Stimulated activated CD4-positive, alpha-beta T cell treated with anti-CD3 and anti-CD28 coated beads, Interleukin-15, amount 100 ng/mL, for 48 hours (primary cell): ENCODE measurements around the gene ABTB1.

Experiments used
- DNase-seq, 2 donors: peaks; one replicate each; pipeline ENCODE4 v3.0.0-alpha.2; 2020; ENCODE audit warnings: low read depth in 2 of 2

ABTB1 gene

DNA sequence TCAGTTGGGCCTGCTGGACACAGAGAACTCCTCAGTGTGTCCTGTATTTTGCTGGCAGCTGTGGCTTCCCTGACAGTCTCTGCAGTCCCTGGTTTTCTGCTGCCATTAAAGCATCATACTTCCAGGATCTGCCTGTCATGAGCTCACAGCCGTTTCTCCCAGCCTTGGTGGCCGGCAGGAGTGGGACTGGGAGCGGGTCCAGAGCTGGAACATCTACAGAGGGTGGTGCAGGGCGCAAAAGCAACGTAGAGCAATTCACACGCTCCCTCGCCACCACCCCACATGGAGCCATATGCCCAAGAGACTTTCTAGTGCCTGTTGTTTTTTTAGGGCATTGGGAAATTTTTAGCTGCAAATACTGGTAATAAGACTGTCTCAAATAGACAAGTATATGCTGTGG lies 33.6 kb downstream of the ABTB1 start:
- DNase-seq = no peak

DNA sequence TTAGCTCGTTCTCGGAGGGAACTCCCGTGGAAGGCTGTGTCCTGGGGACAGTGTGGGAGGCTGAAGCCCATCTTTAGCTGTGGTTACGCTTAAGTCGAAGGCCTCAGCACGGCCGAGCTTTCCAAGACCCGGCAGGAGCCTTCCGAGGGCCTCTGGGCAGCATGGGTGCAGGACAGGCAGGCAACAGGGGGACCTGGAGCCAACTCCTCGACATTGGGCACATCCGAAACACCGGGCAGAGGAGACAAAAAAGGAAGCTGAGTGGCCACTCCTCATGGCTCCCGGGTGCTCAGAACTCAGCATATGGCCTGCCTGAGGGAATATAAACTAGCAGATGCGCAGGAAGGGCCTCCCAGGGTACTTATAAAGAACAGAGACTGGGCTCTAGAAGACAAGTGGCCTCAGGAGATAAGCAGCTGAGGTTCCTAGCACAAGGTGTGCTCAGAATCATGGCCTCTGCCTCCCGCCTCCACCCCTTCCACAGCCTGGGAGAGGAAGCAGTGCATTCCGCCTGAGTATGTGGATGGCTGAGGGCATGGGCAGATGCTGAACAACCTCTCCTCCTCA lies 34.1 kb downstream of the ABTB1 start:
- DNase-seq = no peak

DNA sequence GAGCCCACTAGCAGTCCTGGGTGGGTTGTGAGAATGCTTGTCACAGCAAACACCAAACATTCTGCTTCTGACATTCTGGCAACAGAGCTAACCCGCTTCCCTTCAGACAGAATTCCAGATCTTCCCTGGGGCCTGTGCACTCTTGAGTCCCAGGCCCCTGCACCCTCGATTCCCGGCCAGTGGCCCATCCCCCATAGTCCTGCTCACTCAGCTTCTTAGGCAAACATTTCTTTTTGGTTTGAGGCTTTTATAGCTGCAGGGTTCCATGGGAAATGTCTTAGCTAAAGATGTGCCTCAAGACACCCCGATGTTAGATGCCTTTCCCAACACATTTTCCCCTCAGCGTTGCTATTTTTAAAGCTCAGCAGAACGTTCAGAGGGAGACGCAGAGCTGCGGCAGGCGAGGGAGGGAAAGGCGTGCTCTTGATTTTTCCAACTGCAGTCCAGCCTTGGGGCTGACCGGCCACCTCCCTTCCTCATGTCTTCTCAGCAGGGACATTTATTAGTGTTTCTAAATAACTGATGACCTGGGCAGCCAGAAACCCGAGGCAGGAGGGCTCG lies 35.2 kb downstream of the ABTB1 start:
- no peak for DNase-seq

GRCh38 chr3:127708837-127709236 lies 36.1 kb downstream of the ABTB1 start:
- no peak for DNase-seq

GRCh38 chr3:127709320-127710060 lies 36.7 kb downstream of the ABTB1 start:
- DNase-seq = no peak

DNA sequence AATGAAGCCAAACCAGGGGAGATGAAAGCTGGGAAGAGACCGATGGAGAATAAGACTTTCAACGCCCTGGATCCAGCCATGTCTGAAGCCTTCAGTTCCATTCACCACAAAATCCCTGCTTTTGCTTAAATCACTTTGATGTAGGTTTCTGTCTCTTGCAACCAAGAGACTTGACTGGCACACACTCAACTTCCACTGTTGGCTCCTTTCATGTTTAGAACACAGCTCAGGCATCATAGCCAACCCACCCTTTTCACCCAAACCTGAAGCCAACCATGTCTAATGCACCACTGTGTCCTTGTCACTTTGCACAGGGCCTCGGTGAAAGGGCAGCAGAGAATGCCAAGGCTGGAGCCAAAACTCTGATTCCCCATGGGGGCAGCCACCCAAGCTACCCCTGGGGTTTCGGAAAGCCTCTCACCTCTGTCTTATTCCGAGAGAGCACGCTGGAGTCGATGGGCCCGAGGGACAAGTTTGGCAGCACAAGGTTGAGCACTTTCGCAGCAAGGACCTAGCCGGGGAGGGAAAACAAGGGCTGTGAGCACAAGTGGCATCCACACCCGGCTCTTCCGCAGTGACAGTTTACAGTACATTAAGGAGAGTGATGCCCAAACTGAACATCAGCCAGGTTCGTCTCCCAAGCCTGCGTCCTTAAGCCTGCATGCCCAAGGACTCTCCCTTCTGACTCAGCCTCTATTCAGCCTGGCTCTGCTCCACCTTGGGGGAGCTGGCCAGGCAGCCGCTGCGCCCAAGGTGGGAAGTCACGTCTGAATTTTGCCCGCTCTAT lies 37.6 kb downstream of the ABTB1 start:
- DNase-seq = no peak

DNA sequence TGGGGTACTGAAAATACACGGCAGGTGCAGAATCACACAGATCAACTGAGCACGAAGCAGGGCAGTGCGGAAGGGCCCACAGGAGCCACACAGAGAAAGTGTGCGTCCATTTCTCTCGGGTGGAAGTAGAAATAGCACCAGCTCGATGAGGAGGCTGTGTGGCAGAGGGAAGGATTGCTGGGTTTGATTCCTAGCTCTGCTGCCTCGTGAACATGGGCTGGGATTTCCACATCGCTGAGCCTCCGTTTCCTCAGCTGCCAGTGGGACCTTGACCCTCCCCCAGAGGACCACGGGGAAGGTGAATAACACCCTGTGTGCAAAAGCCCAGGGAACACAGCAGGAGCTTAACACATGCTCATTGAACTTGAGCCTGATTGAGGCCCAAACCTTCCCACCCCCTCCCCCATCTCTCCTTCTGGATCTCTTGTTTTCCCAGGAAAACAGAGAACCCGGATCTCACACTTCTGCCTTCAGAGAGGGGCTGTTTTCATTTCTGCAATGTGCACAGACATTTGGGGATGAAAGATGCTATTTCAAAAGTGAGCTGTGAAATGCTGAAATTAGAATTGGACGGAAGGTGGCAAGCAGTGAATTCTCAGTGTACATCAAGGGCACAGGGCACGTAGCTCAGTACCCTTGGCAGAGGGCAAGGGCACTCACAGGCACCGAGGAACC lies 38.4 kb downstream of the ABTB1 start:
- DNase-seq = no peak

DNA sequence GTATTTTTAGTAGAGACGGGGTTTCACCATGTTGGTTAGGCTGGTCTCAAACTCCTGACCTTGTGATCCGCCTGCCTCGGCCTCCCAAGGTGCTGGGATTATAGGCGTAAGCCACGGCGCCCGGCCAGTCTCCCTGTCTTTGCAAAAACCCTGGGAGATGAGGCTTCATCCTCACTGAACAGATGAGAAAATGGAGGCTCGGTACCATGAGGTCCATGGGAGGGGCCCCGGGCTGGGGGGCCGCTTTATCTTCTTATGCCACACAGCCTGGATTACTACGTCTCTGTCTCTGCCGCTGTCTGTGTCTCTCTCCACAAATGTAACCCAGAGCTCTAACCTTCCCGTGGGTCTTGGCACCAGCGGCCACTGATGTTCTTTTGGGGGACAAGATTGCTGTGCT lies 39.1 kb downstream of the ABTB1 start:
- DNase-seq = no peak

GRCh38 chr3:127712461-127712860 lies 39.7 kb downstream of the ABTB1 start:
- no peak for DNase-seq

GRCh38 chr3:127712881-127713771 lies 40.4 kb downstream of the ABTB1 start:
- DNase-seq = no peak

DNA sequence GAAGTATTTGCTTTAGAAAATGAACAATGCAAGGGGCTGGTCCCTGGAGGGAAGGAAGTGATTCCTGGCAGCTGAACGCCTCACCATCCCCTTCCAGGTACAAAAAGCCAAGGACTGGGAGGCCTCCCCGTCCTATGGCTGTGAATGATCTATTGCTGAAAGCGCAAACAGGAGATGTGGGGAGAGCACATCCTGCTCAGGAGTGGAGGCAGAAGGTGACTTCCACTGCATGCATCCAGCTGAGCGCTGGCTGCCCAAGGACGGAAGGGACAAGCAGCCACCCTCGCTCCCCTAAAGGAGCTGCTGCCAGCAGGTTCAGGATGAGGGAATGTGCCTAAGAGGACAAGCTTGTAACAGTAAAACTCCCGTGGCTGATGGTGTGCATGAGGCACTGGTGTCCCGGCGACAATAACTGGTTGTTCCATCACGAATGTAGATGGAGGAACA lies 41.4 kb downstream of the ABTB1 start:
- no peak for DNase-seq

DNA sequence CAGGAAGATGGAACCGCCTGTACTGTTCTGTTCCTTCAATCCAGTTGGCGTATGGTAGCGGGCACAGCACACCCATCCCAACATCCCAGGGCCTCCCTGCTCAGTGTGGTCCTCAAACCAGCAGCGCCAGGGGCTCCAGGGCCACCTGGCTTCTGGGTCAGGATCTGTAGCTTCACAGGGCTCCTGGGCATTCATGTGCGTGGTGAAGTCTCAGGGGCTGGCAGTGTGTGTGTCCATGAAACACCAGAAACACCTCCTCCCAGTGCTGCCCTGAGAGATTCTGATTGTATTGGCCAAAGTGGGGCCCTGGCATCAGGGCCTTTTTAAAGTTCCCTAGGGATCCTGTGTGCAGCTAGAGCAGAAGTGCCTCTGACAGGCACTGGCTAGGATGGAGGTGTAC lies 42.1 kb downstream of the ABTB1 start:
- DNase-seq = no peak

GRCh38 chr3:127715532-127715931 lies 42.8 kb downstream of the ABTB1 start:
- no peak for DNase-seq

DNA sequence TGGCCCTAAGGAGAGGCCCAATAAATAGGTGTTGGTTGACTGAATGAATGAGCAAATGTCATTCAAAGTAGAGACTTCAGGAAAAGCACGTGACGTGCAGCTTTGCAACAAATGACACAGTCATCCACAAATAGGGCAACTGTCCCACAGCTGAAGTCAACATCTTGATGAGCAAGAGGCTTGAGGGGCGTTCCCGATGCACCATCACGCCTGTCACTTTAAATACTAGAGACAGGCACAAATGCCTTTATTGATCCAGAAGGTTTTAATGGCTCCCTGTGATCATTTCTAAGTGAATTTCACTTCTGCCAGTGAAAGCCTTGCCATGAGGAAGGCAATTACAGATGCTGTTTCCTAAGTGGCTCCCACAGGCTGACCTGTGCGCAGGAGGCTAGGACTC lies 43.6 kb downstream of the ABTB1 start:
- DNase-seq = no peak

GRCh38 chr3:127717357-127718244 lies 44.8 kb downstream of the ABTB1 start:
- DNase-seq = no peak

DNA sequence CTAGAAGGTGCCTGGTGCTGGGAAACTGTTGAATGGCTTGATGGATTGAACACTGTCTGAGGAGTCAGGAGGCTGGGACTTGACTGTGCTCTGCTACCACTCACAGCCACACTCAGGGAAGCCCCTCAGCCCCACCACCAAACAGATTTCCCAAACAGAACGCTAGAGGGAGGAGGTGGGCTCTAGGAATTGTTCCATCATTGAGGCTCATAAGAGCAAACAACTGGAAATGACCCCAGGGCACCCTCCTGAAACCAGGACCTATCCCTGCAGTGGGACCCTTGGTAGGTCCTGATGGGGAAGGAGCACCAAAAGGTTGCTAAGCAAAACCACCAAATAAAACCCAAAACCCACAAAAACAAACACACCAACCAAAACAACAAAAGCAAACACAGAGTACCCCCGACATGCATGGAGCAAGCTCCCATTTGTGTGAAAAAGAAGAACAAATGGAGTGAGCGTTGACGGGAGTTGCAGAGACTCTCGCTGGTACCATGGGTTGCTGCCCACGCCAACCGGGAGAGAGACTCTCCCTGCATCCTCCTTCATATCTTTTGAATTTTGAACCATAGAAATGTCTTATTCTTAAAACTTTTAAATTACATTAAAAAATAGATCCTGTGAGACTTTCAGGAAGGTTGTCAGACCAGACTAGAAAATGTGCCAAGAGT lies 45.6 kb downstream of the ABTB1 start:
- DNase-seq = no peak

DNA sequence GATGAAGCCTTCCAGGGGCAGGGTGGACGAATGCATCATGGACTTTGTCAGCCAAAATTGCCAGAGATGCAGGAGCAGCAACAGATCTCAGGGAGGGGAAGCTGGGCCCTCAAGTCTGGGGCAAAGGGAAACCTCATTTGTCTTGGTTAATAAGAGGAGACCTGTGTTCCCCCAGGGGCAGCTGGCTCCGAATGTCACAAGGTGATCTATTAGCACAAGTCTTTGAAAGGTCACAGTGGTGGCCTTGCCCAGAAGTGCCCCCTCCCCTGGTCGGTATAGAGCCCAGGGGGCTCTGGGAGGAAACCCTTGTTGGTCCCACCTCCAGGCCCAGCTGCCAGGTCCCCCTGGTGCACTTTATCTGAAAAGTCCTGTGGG lies 46.2 kb downstream of the ABTB1 start:
- DNase-seq = no peak

GRCh38 chr3:127719369-127719768 lies 46.6 kb downstream of the ABTB1 start:
- DNase-seq = no peak

DNA sequence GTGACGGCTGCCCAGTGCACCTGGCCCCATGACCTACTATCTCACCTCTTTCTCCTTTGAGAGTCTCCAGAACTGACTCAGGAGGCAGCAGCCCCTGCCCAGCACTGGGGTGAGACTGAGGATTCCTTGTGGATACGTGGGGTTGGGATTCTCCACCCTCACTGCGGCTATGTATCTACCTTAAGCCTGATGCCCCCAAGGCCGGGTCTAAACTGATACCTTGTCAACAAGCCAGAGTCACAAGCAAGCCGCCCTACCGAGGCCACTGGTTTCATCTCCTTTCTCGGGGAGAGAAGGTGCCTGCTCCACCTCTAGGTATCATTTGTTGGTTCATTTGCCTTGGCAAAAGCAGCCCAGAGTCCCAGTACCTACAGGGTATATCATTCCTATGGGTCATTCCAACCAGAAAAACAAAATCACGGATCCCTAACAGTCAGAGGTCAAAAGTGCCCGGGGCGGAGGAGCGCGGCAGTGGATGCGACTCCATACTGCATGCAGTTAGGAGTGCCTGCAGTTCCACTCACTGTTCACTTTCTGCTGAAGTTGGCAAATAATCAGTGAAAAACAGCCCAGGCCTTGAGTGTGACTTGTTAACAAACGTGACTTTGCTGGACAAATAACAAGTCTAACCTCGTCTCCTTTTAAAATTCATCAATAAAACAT lies 47.5 kb downstream of the ABTB1 start:
- DNase-seq = no peak
